Measurements from ENCODE around the gene CDK4. TPM values are rescaled to one million over a fixed set of nuclear protein-coding genes. Genes with fewer than 3 reads are reported as not detected.

The CDK4 gene
- total and polyA plus RNA-seq, 2 of the 13 experiments (the other 11 are each of a cell fraction or from before 2014, with no cell fraction given): 191 to 209 TPM

- TF ChIP-seq ZNF691 (CRISPR knock-in tag; IDR thresholded peaks at IDR 0.05; ENCODE audit: borderline replicate concordance, low read depth) (peak; percentile 85; the same call in 1 of the 2 replicates), ZBTB44 (CRISPR knock-in tag; IDR thresholded peaks at IDR 0.05) (no peak), THAP9 (CRISPR knock-in tag; IDR thresholded peaks at IDR 0.05; ENCODE audit: borderline replicate concordance) (peak; percentile 86), HNRNPL (IDR thresholded peaks at IDR 0.05; ENCODE audit: low read depth, low read length) (no peak), PHF21A (CRISPR knock-in tag; IDR thresholded peaks at IDR 0.05) (peak; percentile 63; the same call in 1 of the 2 replicates), HOXD1 (CRISPR knock-in tag; IDR thresholded peaks at IDR 0.05) (peak; percentile 78; the same call in 1 of the 2 replicates), ARID3A (IDR thresholded peaks at IDR 0.05; ENCODE audit: low read depth, low read length) (0 out of 2 replicates have a peak, but pooled peaks have one; percentile 36), ZC3H13 (CRISPR knock-in tag; IDR thresholded peaks at IDR 0.05) (0 out of 2 replicates have a peak, but pooled peaks have one; percentile 48), CHD4 (IDR thresholded peaks at IDR 0.05; ENCODE audit: borderline replicate concordance, low read length) (no peak), HMGA1 (CRISPR knock-in tag; conservative IDR thresholded peaks at IDR 0.05) (no peak), LCORL (IDR thresholded peaks at IDR 0.05) (no peak), LCORL (CRISPR knock-in tag; IDR thresholded peaks at IDR 0.05) (peak; percentile 70), PRMT3 (CRISPR knock-in tag; IDR thresholded peaks at IDR 0.05; ENCODE audit: borderline replicate concordance, low read depth) (no peak), HIC2 (CRISPR knock-in tag; IDR thresholded peaks at IDR 0.05; ENCODE audit: low read depth) (no peak), GFI1 (CRISPR knock-in tag; IDR thresholded peaks at IDR 0.05; ENCODE audit: borderline replicate concordance) (peak; percentile 68), ZKSCAN5 (CRISPR knock-in tag; IDR thresholded peaks at IDR 0.05) (no peak), ZNF34 (CRISPR knock-in tag; IDR thresholded peaks at IDR 0.05; ENCODE audit: borderline replicate concordance) (peak; percentile 35; the same call in 1 of the 2 replicates), ZBTB3 (CRISPR knock-in tag; IDR thresholded peaks at IDR 0.05; ENCODE audit: borderline replicate concordance, low read depth) (no peak)
Observed at GRCh38 chr12:57782608-57783465, 30.7 kb upstream of the CDK4 start, which contains the start of gene TSFM (continued).
